HG02981 (cell line): ENCODE data around the gene PHF2.

Source experiments
- ATAC-seq: cut with Tn5 transposase; IDR thresholded peaks from one replicate; pipeline ENCODE4 v1.9.1; 2021; ENCODE audit warnings: mild to moderate bottlenecking, moderate library complexity; ENCODE audit not compliant: unreplicated experiment

The PHF2 gene

DNA sequence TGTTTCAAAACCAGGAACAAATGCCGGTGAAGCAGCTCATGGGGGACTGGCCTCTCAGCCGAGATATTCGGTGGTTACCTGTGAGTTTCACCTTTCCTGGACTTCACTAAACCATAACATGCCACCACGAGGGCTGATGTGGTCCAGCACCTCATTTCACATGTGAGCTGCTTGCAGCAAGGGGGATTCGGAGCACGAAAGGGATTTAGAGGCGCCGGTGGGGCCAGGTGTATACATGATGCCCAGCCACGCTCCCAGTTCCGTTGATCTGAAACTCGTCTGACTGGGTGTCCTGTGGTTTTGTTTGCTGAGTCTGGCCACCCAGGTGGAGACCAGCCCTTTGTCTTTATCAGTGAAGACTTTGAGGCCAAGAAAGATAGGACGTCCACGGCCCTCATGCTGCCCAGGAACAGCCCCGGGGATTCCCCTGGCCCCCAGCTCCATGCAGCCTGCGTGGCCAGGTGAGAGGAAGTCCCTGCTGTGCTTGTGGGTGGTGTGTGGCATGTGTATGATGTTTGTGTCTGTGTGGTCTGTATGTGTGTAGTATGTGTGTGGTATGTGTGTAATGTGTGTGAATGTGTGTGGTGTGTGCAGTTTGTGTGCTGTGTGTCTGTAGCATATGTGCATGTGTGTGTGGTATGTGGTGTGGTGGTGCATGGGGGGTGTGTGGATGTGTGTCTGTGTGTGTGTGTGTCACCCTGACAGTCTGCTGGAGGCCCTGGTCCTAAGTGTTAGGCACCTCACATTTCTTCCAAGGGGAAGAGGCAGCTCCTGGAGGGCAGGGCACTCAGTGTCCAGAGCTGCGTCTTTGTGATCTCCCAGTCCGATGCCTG, 23.4 kb downstream of the PHF2 start:
- no peak for ATAC-seq

DNA sequence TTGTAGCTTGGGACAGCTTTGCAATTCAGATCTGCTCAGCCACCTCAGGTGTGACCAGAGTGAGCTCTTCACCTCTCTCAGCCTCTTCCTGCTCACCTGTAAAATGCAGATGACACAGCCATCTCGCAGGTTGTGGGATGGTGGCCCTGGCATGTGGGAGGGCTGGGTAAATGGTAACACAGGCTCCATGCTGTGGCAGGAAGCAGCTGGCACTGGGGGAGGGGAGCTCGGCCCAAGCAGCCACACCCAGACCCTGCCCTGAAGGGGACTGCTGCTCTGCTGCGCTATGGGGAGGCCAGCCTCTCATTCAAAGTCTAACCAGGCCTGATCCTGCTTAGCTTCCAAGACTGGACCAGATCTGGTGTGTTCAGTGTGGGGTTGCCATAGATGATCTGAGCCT, 24.1 kb downstream of the PHF2 start:
- no peak for ATAC-seq

GRCh38 chr9:93601063-93601462, 24.7 kb downstream of the PHF2 start:
- ATAC-seq: no peak

DNA sequence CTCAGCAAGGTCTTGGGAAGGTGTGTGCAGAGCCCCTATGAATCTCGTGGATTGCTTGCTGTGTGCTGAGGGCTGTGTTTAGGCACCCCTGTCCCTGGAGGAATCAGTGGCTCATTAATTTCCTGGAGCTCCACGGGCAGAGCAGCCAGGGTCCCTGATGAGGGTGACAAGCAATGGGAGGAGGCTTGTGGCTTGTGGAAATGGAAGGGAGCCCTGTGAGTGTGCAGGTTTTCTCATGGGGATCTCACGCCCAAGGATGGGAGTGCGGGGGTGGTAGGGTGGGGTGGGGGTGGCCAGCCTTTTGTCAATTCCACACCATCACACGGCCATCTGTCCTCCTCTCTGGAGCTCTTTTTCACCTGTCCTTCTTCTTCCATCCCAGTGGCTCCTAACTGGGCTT, 25.3 kb downstream of the PHF2 start:
- ATAC-seq: no peak

DNA sequence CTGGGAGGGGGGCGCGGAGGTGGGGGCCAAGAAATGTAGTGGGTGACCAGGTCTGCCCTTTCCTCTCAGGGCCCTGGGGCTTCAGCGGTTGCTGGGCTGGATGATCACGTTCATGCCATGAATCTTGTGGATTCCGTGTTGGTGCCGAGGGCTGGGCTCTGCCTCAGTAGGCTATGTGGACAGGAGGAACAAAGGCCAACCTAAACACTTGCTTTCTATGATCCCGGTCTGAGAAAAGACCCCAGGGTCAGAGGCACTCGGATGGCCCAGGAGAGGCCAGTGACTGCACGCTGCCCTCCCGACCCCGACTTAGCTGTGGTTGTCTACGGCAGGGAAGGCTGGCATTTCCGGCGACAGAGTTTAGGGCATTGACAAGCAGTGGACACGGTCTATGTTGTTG, 26.6 kb downstream of the PHF2 start:
- no peak for ATAC-seq

- ATAC-seq: no peak
Observed at GRCh38 chr9:93603906-93604326, 27.5 kb downstream of the PHF2 start.

DNA sequence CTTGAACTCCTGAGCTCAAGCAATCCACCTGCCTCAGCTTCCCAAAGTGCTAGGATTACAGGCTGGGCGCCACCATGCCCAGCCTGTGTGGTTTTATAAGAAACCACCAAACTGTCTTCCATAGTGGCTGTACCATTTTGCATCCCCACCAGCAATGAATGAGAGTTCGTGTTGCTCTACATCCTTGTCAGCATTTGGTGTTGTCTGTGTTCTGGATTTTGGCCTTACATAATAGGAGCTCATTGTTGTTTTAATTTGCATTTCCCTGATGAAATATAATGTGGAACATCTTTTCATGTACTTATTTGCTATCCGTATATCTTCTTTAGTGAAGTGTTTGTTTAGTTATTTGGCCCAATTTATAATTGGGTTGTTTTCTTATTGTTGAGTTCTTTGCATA, 29.8 kb downstream of the PHF2 start:
- ATAC-seq: no peak

GRCh38 chr9:93610206-93610605, 33.8 kb downstream of the PHF2 start:
- no peak for ATAC-seq

- ATAC-seq: no peak
Observed at GRCh38 chr9:93612052-93612795, 35.8 kb downstream of the PHF2 start.

- ATAC-seq: no peak
Observed at GRCh38 chr9:93612796-93613154, 36.4 kb downstream of the PHF2 start.

GRCh38 chr9:93613174-93613573, 36.8 kb downstream of the PHF2 start:
- no peak for ATAC-seq

GRCh38 chr9:93613791-93614190, 37.4 kb downstream of the PHF2 start:
- ATAC-seq: no peak

DNA sequence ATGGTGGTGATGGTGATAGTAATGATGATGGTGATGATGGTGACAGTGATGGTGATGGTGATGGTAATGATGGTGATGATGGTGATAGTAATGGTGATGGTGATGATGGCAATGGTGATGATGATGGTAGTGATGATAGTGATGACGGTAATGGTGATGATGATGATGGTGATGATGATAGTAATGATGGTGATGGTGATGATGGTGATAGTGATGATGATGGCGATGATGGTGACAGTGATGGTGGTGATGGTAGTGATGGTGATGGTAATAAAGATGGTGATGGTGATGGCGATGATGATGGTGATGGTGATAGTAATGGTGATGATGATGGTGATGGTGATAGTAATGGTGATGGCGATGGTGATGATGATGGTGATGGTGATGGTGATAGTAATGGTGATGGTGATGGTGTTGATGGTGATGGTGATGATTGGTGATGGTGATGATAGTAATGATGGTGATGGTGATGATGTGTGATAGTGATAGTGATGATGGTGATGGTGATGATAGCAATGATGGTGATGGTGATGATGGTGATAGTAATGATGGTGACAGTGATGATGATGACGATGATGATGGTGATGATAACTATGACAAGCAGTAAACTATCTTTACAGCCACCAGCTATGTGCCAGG, 38.6 kb downstream of the PHF2 start:
- no peak for ATAC-seq

DNA sequence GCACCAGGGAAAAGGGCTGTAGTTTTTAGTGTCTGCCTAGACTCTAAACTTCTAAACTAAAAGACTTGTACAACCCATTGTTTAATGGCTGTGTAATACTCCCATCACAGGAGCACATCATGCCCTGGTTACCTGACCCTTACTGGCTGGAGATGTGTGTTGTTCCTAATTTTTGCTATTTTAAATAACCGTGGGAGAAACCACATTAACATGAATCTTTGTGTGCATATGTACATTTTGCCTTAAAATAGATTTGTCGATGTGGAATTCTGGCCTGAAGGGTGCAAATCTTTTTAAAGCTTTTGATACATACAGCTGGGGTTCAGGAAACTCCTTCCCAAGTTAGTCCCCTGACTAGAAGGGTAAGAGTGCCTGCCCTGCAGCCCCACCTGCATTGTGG, 39.7 kb downstream of the PHF2 start:
- ATAC-seq: no peak

- ATAC-seq: no peak
Observed at GRCh38 chr9:93617273-93617672, 40.9 kb downstream of the PHF2 start.

DNA sequence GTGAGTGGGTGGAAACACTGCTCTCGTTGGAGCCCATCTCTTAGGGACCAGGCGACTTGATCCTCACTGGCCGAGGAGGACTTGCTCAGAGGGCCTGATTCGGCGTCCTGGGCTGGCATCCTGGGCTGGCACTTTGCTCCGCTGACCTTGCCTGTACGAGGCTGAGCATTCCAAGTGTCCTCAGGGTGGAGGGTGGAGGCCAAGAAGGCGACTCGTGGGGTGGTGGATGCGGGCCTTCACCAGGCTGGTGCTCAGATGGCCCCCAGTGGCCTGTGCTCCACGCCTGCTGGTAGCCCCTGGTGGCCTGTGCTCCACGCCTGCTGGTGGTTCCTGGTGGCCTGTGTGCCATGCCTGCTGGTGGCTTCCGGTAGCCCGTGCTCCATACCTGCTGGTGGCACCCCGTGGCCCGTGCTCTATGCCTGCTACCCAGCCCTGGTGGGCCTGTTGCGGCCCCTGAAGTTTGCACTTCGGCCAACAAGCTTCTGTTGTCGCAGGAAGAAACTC, 42.9 kb downstream of the PHF2 start:
- no peak for ATAC-seq

- no peak for ATAC-seq
Observed at GRCh38 chr9:93620041-93620506, 43.7 kb downstream of the PHF2 start.

GRCh38 chr9:93620881-93621820, 44.8 kb downstream of the PHF2 start:
- no peak for ATAC-seq

DNA sequence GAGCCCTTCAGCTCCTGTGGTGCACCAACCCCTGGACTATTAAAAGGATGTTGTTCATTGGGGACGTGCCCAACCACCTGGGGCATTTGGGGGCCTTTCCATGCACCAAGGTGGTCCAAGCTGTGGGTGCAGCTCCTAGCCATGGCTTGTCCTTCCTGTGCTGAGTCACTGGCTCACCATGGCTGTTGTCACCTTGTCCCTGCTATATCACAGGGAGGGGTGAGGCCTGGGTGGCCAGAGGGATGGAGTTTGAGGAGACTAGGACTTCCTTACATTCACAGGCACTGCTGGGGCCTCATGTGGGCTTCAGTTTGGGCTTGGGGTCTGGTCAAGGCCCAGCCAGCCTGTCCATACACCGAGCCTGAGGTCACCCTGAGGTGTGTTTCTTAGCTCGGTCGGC, 45.5 kb downstream of the PHF2 start:
- no peak for ATAC-seq

- no peak for ATAC-seq
Observed at GRCh38 chr9:93622691-93623090, 46.3 kb downstream of the PHF2 start.

DNA sequence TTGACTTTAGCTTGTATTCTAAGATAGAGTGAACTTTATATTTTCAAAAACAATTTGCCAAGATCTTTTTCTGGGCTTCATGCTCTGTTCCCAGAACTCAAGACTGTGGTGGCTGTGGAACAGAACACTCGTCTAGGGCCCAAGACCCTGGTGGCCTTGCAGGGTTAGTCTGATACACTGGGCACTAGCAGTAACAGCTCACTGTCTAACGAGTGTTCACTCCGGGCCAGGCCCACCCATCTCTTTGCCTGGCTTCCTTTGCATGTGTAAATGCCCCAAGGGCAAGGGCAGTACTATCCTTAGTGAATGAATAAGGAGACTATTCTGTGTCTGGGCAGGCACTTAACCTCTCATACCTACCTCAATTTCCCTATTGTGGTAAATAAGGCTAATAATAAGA, 47.4 kb downstream of the PHF2 start:
- ATAC-seq: no peak
